Osteocyte (in vitro differentiated cells): ENCODE results near the gene R3HDM4. TPM values are rescaled to one million over a fixed set of nuclear protein-coding genes. Genes with fewer than 3 reads are reported as not detected.
"Not testable (repeated sequence)": the region's sequence is repeated elsewhere in the genome, so short reads cannot be mapped to it uniquely, and the experiment has no call there.

Source experiments
- DNase-seq: peaks from one replicate; pipeline ENCODE4 v3.0.0; 2021; ENCODE audit warnings: mixed read lengths; ENCODE audit not compliant: unreplicated experiment; ENCODE audit errors: extremely low spot score
- H3K27ac Mint-ChIP-seq: one replicate; pipeline ENCODE4 v1.8.0; 2021; ENCODE audit warnings: mild to moderate bottlenecking, mixed read lengths; ENCODE audit not compliant: unreplicated experiment
- H3K27me3 Mint-ChIP-seq: one replicate; pipeline ENCODE4 v1.8.0; 2021; ENCODE audit warnings: mixed read lengths; ENCODE audit not compliant: unreplicated experiment
- H3K36me3 Mint-ChIP-seq: one replicate; pipeline ENCODE4 v1.8.0; 2021; ENCODE audit warnings: mixed read lengths; ENCODE audit not compliant: unreplicated experiment
- H3K4me1 Mint-ChIP-seq: one replicate; pipeline ENCODE4 v1.8.0; 2021; ENCODE audit warnings: mixed read lengths; ENCODE audit not compliant: unreplicated experiment
- H3K4me3 Mint-ChIP-seq: one replicate; pipeline ENCODE4 v1.8.0; 2021; ENCODE audit warnings: mild to moderate bottlenecking, moderate library complexity, mixed read lengths; ENCODE audit not compliant: unreplicated experiment
- H3K9me3 Mint-ChIP-seq: one replicate; pipeline ENCODE4 v1.8.0; 2021; ENCODE audit warnings: mixed read lengths; ENCODE audit not compliant: unreplicated experiment
- CTCF ChIP-seq: fragments of 200-600 bp; sonication (generic); IDR thresholded peaks from 2 replicates; pipeline ENCODE4 v1.5.0; 2021; ENCODE audit warnings: antibody characterized with exemption, mild to moderate bottlenecking, moderate library complexity
- total RNA-seq: library from RNA; stranded (reverse); gene quantifications from 2 replicates; pipeline ENCODE4 v1.2.1, GENCODE V29; 2021

The R3HDM4 gene
- total RNA-seq, 1 donor from 2014 or later = 63.5 TPM

- no peak overlapping the region for H3K4me3 Mint-ChIP-seq
- DNase-seq = no peak
- no peak for TF ChIP-seq CTCF
- no peaks in the 10 kb centered on the region for H3K9me3 Mint-ChIP-seq
- H3K36me3 Mint-ChIP-seq = no peaks in the 10 kb centered on the region
- no peaks in the 10 kb centered on the region for H3K27me3 Mint-ChIP-seq
- H3K27ac Mint-ChIP-seq = peak overlapping the region; percentile 90
- peaks cover 22% of the 10 kb centered on the region for H3K4me1 Mint-ChIP-seq
Measured at GRCh38 chr19:850979-851335, 62.1 kb downstream of the R3HDM4 start.

GRCh38 chr19:850221-850978 is 62.6 kb downstream of the R3HDM4 start:
- H3K27ac Mint-ChIP-seq = peak overlapping the region; percentile 90
- peaks cover 26% of the 10 kb centered on the region for H3K4me1 Mint-ChIP-seq
- no peaks in the 10 kb centered on the region for H3K9me3 Mint-ChIP-seq
- no peaks in the 10 kb centered on the region for H3K27me3 Mint-ChIP-seq
- peak; percentile 97 for DNase-seq
- no peak overlapping the region for H3K4me3 Mint-ChIP-seq
- H3K36me3 Mint-ChIP-seq = no peaks in the 10 kb centered on the region
- no peak for TF ChIP-seq CTCF

- H3K27ac Mint-ChIP-seq, H3K9me3 Mint-ChIP-seq, H3K36me3 Mint-ChIP-seq, H3K4me3 Mint-ChIP-seq, H3K27me3 Mint-ChIP-seq, DNase-seq: not testable (repeated sequence)
- peaks cover 29% of the 10 kb centered on the region for H3K4me1 Mint-ChIP-seq
Measured at GRCh38 chr19:849195-849594, 63.8 kb downstream of the R3HDM4 start.

- no peaks in the 10 kb centered on the region for H3K27me3 Mint-ChIP-seq
- peaks cover 29% of the 10 kb centered on the region for H3K4me1 Mint-ChIP-seq
- no peak for TF ChIP-seq CTCF
- no peak overlapping the region for H3K4me3 Mint-ChIP-seq
- no peak overlapping the region for H3K27ac Mint-ChIP-seq
- no peak for DNase-seq
- H3K9me3 Mint-ChIP-seq = no peaks in the 10 kb centered on the region
- no peaks in the 10 kb centered on the region for H3K36me3 Mint-ChIP-seq
Measured at GRCh38 chr19:848386-848921, 64.6 kb downstream of the R3HDM4 start.

Other genes with a start within 250 kb of the R3HDM4 start
- gene FSTL3, start 236.8 kb downstream of the R3HDM4 start, total RNA-seq = 109 and 111 TPM in 2 replicates
- gene PRSS57, start 217.8 kb downstream of the R3HDM4 start, total RNA-seq = not detected in 2 replicates
- gene PALM, start 204.3 kb downstream of the R3HDM4 start, total RNA-seq = 236 and 251 TPM in 2 replicates
- 1.1 and 1.3 TPM in 2 replicates for gene MISP, start 162.1 kb downstream of the R3HDM4 start, total RNA-seq
- 339 and 370 TPM in 2 replicates for gene PTBP1, start 115.8 kb downstream of the R3HDM4 start, total RNA-seq
- 18.2 and 19.4 TPM in 2 replicates for gene PLPPR3, start 91.3 kb downstream of the R3HDM4 start, total RNA-seq
- 0.91 and 1.0 TPM in 2 replicates for gene AZU1, start 85.4 kb downstream of the R3HDM4 start, total RNA-seq
- gene PRTN3, start 72.2 kb downstream of the R3HDM4 start, total RNA-seq = not detected in 2 replicates
- gene ELANE, start 60.9 kb downstream of the R3HDM4 start, total RNA-seq = 1.1 and 1.2 TPM in 2 replicates
- 162 and 179 TPM in 2 replicates for gene CFD, start 53.6 kb downstream of the R3HDM4 start, total RNA-seq
- gene MED16, start 20.0 kb downstream of the R3HDM4 start, total RNA-seq = 69.3 and 72.3 TPM in 2 replicates
- gene RNU6-9, start 19.7 kb downstream of the R3HDM4 start, total RNA-seq = not detected in 2 replicates
- gene KISS1R, start 4.1 kb upstream of the R3HDM4 start, total RNA-seq = 0.47 and 1.7 TPM in 2 replicates
- gene ARID3A, start 12.8 kb upstream of the R3HDM4 start, total RNA-seq = 16.8 and 17.0 TPM in 2 replicates
- gene WDR18, start 71.1 kb upstream of the R3HDM4 start, total RNA-seq = 60.2 and 61.2 TPM in 2 replicates
- gene GRIN3B, start 87.2 kb upstream of the R3HDM4 start, total RNA-seq = 0.46 TPM in 1 of 2 replicates, not detected in the other
- 149 and 157 TPM in 2 replicates for gene TMEM259, start 107.9 kb upstream of the R3HDM4 start, total RNA-seq
- gene RNU6-2, start 108.3 kb upstream of the R3HDM4 start, total RNA-seq = not detected in 2 replicates
- gene CNN2, start 113.4 kb upstream of the R3HDM4 start, total RNA-seq = 318 and 327 TPM in 2 replicates
- 16.7 and 17.8 TPM in 2 replicates for gene ABCA7, start 126.9 kb upstream of the R3HDM4 start, total RNA-seq
- 0.67 and 0.99 TPM in 2 replicates for gene ARHGAP45, start 153.9 kb upstream of the R3HDM4 start, total RNA-seq
- 156 and 168 TPM in 2 replicates for gene POLR2E, start 182.2 kb upstream of the R3HDM4 start, total RNA-seq
- 349 and 354 TPM in 2 replicates for gene GPX4, start 190.8 kb upstream of the R3HDM4 start, total RNA-seq